IMR-90 (cell line): ENCODE measurements around the gene ISM1. TPM values are rescaled to one million over a fixed set of nuclear protein-coding genes. Genes with fewer than 3 reads are reported as not detected.

Experiments
- ATAC-seq: fragments of 200-7000 bp; cut with Tn5 transposase; 2 replicates; pipeline ENCODE4 v1.9.1; 2020; ENCODE audit warnings: low read depth, mild to moderate bottlenecking, moderate library complexity
- BruUV-seq: library from RNA; stranded (reverse); fragments of 400-500 nt; replicated peaks from 2 replicates; lab custom pipeline; 2021; lab: Mats Ljungman, UMichigan
- CTCF ChIA-PET: fragments of 300-600 bp; formaldehyde crosslinking; extraction: SDS; loops from one replicate; lab custom pipeline; 2021; ENCODE audit warnings: antibody characterized with exemption; lab: Yijun Ruan, JAX
- POLR2A ChIA-PET: fragments of 300-600 bp; sonication (Branson Sonifier 250); formaldehyde crosslinking; loops from one replicate; lab custom pipeline; 2022; ENCODE audit warnings: antibody characterized with exemption; ENCODE audit not compliant: unreplicated experiment; lab: Charles Lee
- DNase-seq: peaks from one replicate; pipeline ENCODE4 v3.0.0; 2013
- H2AFZ ChIP-seq: replicated peaks from 2 replicates; pipeline ENCODE3; 2013; ENCODE audit warnings: low read length, mild to moderate bottlenecking; ENCODE audit not compliant: poor library complexity
- H2AK5ac ChIP-seq: 2 replicates; pipeline ENCODE4 v1.6.1; 2013; ENCODE audit warnings: low read depth, low read length, inconsistent platforms
- H2AK9ac ChIP-seq: replicated peaks from 2 replicates; pipeline ENCODE3; 2013; ENCODE audit warnings: mild to moderate bottlenecking, low read depth, low read length, moderate library complexity; ENCODE audit not compliant: poor library complexity
- H2BK120ac ChIP-seq: 2 replicates; pipeline ENCODE4 v1.6.1; 2013; ENCODE audit warnings: low read depth, low read length, inconsistent platforms
- H2BK15ac ChIP-seq: 3 replicates; pipeline ENCODE4 v1.6.1; 2013; ENCODE audit warnings: low read depth, low read length, inconsistent platforms
- H2BK20ac ChIP-seq: 2 replicates; pipeline ENCODE4 v1.6.1; 2013; ENCODE audit warnings: low read depth, mild to moderate bottlenecking, inconsistent platforms, low read length, moderate library complexity
- H2BK5ac ChIP-seq: 2 replicates; pipeline ENCODE4 v1.6.1; 2013; ENCODE audit warnings: mild to moderate bottlenecking, low read depth, low read length, inconsistent platforms; ENCODE audit not compliant: poor library complexity, severe bottlenecking
- H3K14ac ChIP-seq: replicated peaks from 2 replicates; pipeline ENCODE4 v1.6.1; 2013; ENCODE audit warnings: low read depth, low read length, inconsistent platforms
- H3K18ac ChIP-seq: 2 replicates; pipeline ENCODE4 v1.6.1; 2013; ENCODE audit warnings: low read depth, low read length, control low read depth
- H3K23ac ChIP-seq: 2 replicates; pipeline ENCODE4 v1.6.1; 2013; ENCODE audit warnings: low read depth, low read length, inconsistent platforms
- H3K27ac ChIP-seq: 2 replicates; pipeline ENCODE4 v1.5.1; 2013; ENCODE audit warnings: mild to moderate bottlenecking, control low read depth, low read length; ENCODE audit not compliant: insufficient read depth
- H3K27me3 ChIP-seq: 2 replicates; pipeline ENCODE4 v1.6.1; 2013; ENCODE audit warnings: low read length; ENCODE audit not compliant: control insufficient read depth, insufficient read depth
- H3K36me3 ChIP-seq: 2 replicates; pipeline ENCODE4 v1.6.1; 2013; ENCODE audit warnings: low read length, mixed read lengths; ENCODE audit not compliant: control insufficient read depth, insufficient read depth
- H3K4ac ChIP-seq: 2 replicates; pipeline ENCODE4 v1.6.1; 2013; ENCODE audit warnings: low read depth, low read length, inconsistent platforms
- H3K4me1 ChIP-seq: 2 replicates; pipeline ENCODE4 v1.6.1; 2013; ENCODE audit warnings: low read length, mixed read lengths; ENCODE audit not compliant: control insufficient read depth, insufficient read depth
- H3K4me2 ChIP-seq: 2 replicates; pipeline ENCODE4 v1.6.1; 2013; ENCODE audit warnings: low read depth, mild to moderate bottlenecking, control low read depth, low read length, moderate library complexity
- H3K4me3 ChIP-seq: 2 replicates; pipeline ENCODE4 v1.5.1; 2013; ENCODE audit warnings: low read depth, mild to moderate bottlenecking, control low read depth, low read length, moderate library complexity; ENCODE audit not compliant: insufficient read depth
- H3K56ac ChIP-seq: 2 replicates; pipeline ENCODE4 v1.6.1; 2013; ENCODE audit warnings: low read length, inconsistent platforms; ENCODE audit not compliant: insufficient read depth; ENCODE audit errors: extremely low read depth
- H3K79me1 ChIP-seq, 2 experiments: 2 replicates each; pipeline ENCODE4 v1.6.1; 2013; ENCODE audit warnings: low read length in 2 of 2, inconsistent platforms in 1 of 2, low read depth in 1 of 2
- H3K9ac ChIP-seq: 2 replicates; pipeline ENCODE4 v1.6.1; 2013; ENCODE audit warnings: low read depth, low read length, control low read depth
- H3K9me1 ChIP-seq: 2 replicates; pipeline ENCODE4 v1.6.1; 2013; ENCODE audit warnings: low read length, inconsistent platforms; ENCODE audit not compliant: insufficient read depth
- H3K9me3 ChIP-seq: 2 replicates; pipeline ENCODE4 v1.6.1; 2013; ENCODE audit warnings: low read length; ENCODE audit not compliant: control insufficient read depth, insufficient read depth
- H4K20me1 ChIP-seq: 2 replicates; pipeline ENCODE4 v1.6.1; 2013; ENCODE audit warnings: low read length, inconsistent platforms; ENCODE audit not compliant: insufficient read depth
- H4K5ac ChIP-seq: 2 replicates; pipeline ENCODE4 v1.6.1; 2013; ENCODE audit warnings: mild to moderate bottlenecking, low read depth, low read length, control low read depth
- H4K8ac ChIP-seq, 2 experiments: 2 replicates each; pipeline ENCODE4 v1.6.1; 2013; ENCODE audit warnings: low read depth in 2 of 2, low read length in 2 of 2, control low read depth in 1 of 2, inconsistent platforms in 1 of 2
- H4K91ac ChIP-seq: 2 replicates; pipeline ENCODE4 v1.6.1; 2013; ENCODE audit warnings: low read depth, low read length, inconsistent platforms; ENCODE audit not compliant: insufficient read depth
- BHLHE40 ChIP-seq: fragments of 150-350 bp; IDR thresholded peaks from 2 replicates; pipeline ENCODE4 v1.6.1; 2016; ENCODE audit warnings: mild to moderate bottlenecking, low read depth, low read length
- CEBPB ChIP-seq: IDR thresholded peaks from 2 replicates; pipeline ENCODE4 v1.6.1; 2012; ENCODE audit warnings: low read depth, low read length, improper control_type of control experiment
- CHD1 ChIP-seq: IDR thresholded peaks from 2 replicates; pipeline ENCODE4 v1.6.1; 2012; ENCODE audit warnings: low read depth, low read length, improper control_type of control experiment
- ELK1 ChIP-seq: fragments of 150-350 bp; IDR thresholded peaks from 2 replicates; pipeline ENCODE4 v1.6.1; 2016; ENCODE audit warnings: low read depth, mild to moderate bottlenecking, low read length, moderate library complexity, borderline replicate concordance
- FOS ChIP-seq: fragments of 150-350 bp; IDR thresholded peaks from 2 replicates; pipeline ENCODE4 v1.6.1; 2016; ENCODE audit warnings: low read depth, low read length
- MAFK ChIP-seq: IDR thresholded peaks from 2 replicates; pipeline ENCODE4 v1.6.1; 2012; ENCODE audit warnings: low read depth, low read length, improper control_type of control experiment
- MAZ ChIP-seq: IDR thresholded peaks from 2 replicates; pipeline ENCODE4 v1.6.1; 2012; ENCODE audit warnings: low read depth, mild to moderate bottlenecking, low read length, improper control_type of control experiment, moderate library complexity, borderline replicate concordance
- MXI1 ChIP-seq: IDR thresholded peaks from 2 replicates; pipeline ENCODE4 v1.6.1; 2012; ENCODE audit warnings: low read depth, mild to moderate bottlenecking, low read length, moderate library complexity, borderline replicate concordance
- NFE2L2 ChIP-seq: fragments of 150-350 bp; IDR thresholded peaks from 2 replicates; pipeline ENCODE4 v1.6.1; 2016; ENCODE audit warnings: low read depth, mild to moderate bottlenecking, low read length
- POLR2A ChIP-seq: IDR thresholded peaks from 2 replicates; pipeline ENCODE4 v1.6.1; 2012; ENCODE audit warnings: mild to moderate bottlenecking, low read depth, low read length
- RAD21 ChIP-seq: IDR thresholded peaks from 2 replicates; pipeline ENCODE4 v1.6.1; 2012; ENCODE audit warnings: low read length, improper control_type of control experiment
- RFX5 ChIP-seq: IDR thresholded peaks from 2 replicates; pipeline ENCODE4 v1.8.0; 2012; ENCODE audit warnings: low read depth, mild to moderate bottlenecking, low read length, moderate library complexity
- SMC3 ChIP-seq: fragments of 150-350 bp; IDR thresholded peaks from 2 replicates; pipeline ENCODE4 v1.6.1; 2016; ENCODE audit warnings: low read depth, mild to moderate bottlenecking, antibody characterized with exemption, low read length, moderate library complexity
- WGBS, 2 experiments: methylation state at CpG; one replicate each; pipeline versions ENCODE4 v1.1.5 to v1.1.7; 2013; ENCODE audit warnings: missing lambda C conversion rate in 2 of 2; ENCODE audit not compliant: insufficient read length in 1 of 2; ENCODE audit errors: extremely low coverage in 2 of 2; 5-methylcytosine and 5-hydroxymethylcytosine counted together
- dilution Hi-C: fragments of 300-500 bp; cut with HindIII; formaldehyde crosslinking; loops from one replicate; pipeline ENCODE4 v1.14.3; 2018; ENCODE audit warnings: low sequenced_read_pairs; ENCODE audit not compliant: unreplicated experiment
- in situ Hi-C: fragments of 300-500 bp; cut with MboI; formaldehyde crosslinking; loops from 3 replicates; pipeline ENCODE4 v1.14.3; 2019; ENCODE audit warnings: low sequenced_read_pairs, inconsistent platforms, mixed read lengths
- intact Hi-C: fragments of 100-400 bp; cut with micrococcal nuclease; formaldehyde crosslinking; loops from 2 replicates; pipeline ENCODE4 v1.10.0; 2022
- polyA plus RNA-seq, 3 experiments: library from polyadenylated mRNA; depleted of rRNA; stranded (reverse); fragments of >200 nt; gene quantifications; 2 replicates each; pipeline ENCODE4 v1.2.3, GENCODE V29; 2012; ENCODE audit warnings: low replicate concordance in 1 of 3
- total RNA-seq: library from RNA; depleted of rRNA; stranded (reverse); fragments of >200 nt; gene quantifications from 2 replicates; pipeline ENCODE4 v1.2.3, GENCODE V29; 2012
- TF ChIP-seq, protein P1 (sequence below): conservative IDR thresholded peaks from 2 replicates; pipeline ENCODE4 v1.5.1; 2012; ENCODE audit warnings: mild to moderate bottlenecking, low read depth, low read length, improper control_type of control experiment

ISM1 gene
- total and polyA plus RNA-seq, 2 of the 4 experiments (the other 2 are of a cell fraction) = not detected

GRCh38 chr20:13302647-13303450, 81.8 kb downstream of the ISM1 start:
- H3K9ac ChIP-seq = no peak overlapping the region
- no peaks in the 10 kb centered on the region for H3K4me1 ChIP-seq
- no peak overlapping the region for H2BK5ac ChIP-seq
- H2BK20ac ChIP-seq = no peak overlapping the region
- intact Hi-C loops = loop anchor here (1.0 kb wide), 1 partner anchor 184 kb away; no protein-coding TSS in a partner anchor
- DNase-seq = no peak
- H4K91ac ChIP-seq = no peak overlapping the region
- H3K27me3 ChIP-seq = no peaks in the 10 kb centered on the region; the same call in 1 of the 2 replicates
- dilution Hi-C loops = no loop called here
- no peak overlapping the region for H2BK120ac ChIP-seq
- ATAC-seq = peak; percentile 42; the same call in 1 of the 2 replicates
- H2BK15ac ChIP-seq = no peak overlapping the region
- in situ Hi-C loops = no loop called here
- no peak overlapping the region for H4K5ac ChIP-seq
- TF ChIP-seq RAD21 (peak; percentile 29; the same call in 1 of the 2 replicates), CHD1 (no peak), POLR2A (no peak), SMC3 (peak; percentile 31; the same call in 1 of the 2 replicates), FOS (no peak), MAZ (no peak), MAFK (no peak), CEBPB (no peak), ELK1 (no peak), RFX5 (no peak), NFE2L2 (no peak), MXI1 (no peak), BHLHE40 (no peak)
- TF ChIP-seq, protein P1, sequence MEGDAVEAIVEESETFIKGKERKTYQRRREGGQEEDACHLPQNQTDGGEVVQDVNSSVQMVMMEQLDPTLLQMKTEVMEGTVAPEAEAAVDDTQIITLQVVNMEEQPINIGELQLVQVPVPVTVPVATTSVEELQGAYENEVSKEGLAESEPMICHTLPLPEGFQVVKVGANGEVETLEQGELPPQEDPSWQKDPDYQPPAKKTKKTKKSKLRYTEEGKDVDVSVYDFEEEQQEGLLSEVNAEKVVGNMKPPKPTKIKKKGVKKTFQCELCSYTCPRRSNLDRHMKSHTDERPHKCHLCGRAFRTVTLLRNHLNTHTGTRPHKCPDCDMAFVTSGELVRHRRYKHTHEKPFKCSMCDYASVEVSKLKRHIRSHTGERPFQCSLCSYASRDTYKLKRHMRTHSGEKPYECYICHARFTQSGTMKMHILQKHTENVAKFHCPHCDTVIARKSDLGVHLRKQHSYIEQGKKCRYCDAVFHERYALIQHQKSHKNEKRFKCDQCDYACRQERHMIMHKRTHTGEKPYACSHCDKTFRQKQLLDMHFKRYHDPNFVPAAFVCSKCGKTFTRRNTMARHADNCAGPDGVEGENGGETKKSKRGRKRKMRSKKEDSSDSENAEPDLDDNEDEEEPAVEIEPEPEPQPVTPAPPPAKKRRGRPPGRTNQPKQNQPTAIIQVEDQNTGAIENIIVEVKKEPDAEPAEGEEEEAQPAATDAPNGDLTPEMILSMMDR = peak; percentile 35
- no peak overlapping the region for H4K8ac ChIP-seq
- H3K4ac ChIP-seq = no peak overlapping the region
- H3K23ac ChIP-seq = no peak overlapping the region
- no peak overlapping the region for H3K18ac ChIP-seq
- H3K14ac ChIP-seq = no peak overlapping the region
- no peak overlapping the region for H2AK5ac ChIP-seq
- H4K20me1 ChIP-seq = no peaks in the 10 kb centered on the region
- no TSS peak for BruUV-seq
- no peak overlapping the region for H3K4me3 ChIP-seq
- no peaks in the 10 kb centered on the region for H3K9me1 ChIP-seq
- H3K36me3 ChIP-seq = no peaks in the 10 kb centered on the region
- H2AK9ac ChIP-seq = no peak overlapping the region
- H3K9me3 ChIP-seq = no peaks in the 10 kb centered on the region
- H3K27ac ChIP-seq = no peak overlapping the region
- no peak overlapping the region for H2AFZ ChIP-seq
- no peaks in the 10 kb centered on the region for H3K79me1 ChIP-seq
- no peak overlapping the region for H3K56ac ChIP-seq
- no CpG with 5 or more reads among the region's 9 CpGs for WGBS, 2 experiments
- POLR2A ChIA-PET = no interaction called here
- CTCF ChIA-PET = interaction anchor here (1.2 kb wide), 1 partner anchor 21 kb away, joined by 3 read pairs; no protein-coding TSS in a partner anchor
- H3K4me2 ChIP-seq = no peak overlapping the region
